Neural cell (in vitro differentiated cells): ENCODE measurements around the gene RAPGEF2.

Experiments
- EP300 ChIP-seq: fragments of 450-650 bp; conservative IDR thresholded peaks from 2 replicates; pipeline ENCODE4 v1.6.1; 2014; ENCODE audit warnings: antibody characterized with exemption, mild to moderate bottlenecking, moderate library complexity; ENCODE audit not compliant: poor library complexity, severe bottlenecking
- EZH2 ChIP-seq: fragments of 200-600, 300-800 bp; shearing (Covaris generic), sonication (generic); IDR thresholded peaks from 2 replicates; pipeline ENCODE4 v1.6.1; 2014; ENCODE audit warnings: antibody characterized with exemption, low read length, borderline replicate concordance, mild to moderate bottlenecking; ENCODE audit not compliant: insufficient read depth, poor library complexity, severe bottlenecking
- TF ChIP-seq, protein P1 (sequence below): fragments of 450-650 bp; IDR thresholded peaks from 2 replicates; pipeline ENCODE4 v1.5.1; 2014; ENCODE audit warnings: antibody characterized with exemption, mild to moderate bottlenecking, moderate library complexity; ENCODE audit not compliant: poor library complexity, severe bottlenecking
- TF ChIP-seq, protein P2 (sequence below): IDR thresholded peaks from 2 replicates; pipeline ENCODE4 v1.6.1; 2012; ENCODE audit warnings: borderline replicate concordance

DNA sequence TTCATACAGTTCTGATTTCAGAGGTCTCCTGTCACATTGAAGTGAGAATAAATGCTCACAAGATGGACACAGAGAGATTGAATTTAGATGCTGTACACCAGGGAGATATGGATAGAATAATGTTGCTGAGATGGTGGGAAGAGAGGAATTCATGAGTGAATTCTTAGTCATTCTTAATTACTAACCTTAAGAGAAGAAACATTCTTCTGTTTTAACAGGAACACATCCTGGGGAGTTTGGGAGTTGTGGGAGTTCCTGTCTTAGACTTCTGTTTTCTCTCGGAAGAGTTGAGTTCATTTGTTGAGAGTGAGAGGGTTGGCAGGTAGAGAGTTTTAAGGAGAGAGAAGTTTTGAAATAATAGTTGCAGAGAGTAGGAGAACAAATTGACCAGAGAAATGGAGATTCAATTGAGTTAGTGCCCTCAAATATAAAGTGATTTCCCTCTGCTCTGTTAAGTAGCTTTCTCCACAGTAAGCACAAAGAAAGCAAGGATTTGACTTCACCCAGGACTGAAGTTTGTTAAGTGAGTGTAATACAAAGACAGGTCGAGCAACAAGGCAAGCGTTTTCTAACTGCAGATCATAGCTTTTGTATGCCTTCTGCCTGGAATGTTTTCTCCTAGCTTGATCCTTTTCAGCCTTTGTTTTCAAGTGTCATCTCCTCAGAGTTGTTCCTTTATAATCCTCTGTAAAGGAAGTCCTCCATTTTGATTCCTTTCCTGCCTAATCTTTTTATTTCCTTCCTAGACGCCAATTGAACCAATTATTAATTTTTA, 205.9 kb downstream of the RAPGEF2 start:
- TF ChIP-seq, protein P1, sequence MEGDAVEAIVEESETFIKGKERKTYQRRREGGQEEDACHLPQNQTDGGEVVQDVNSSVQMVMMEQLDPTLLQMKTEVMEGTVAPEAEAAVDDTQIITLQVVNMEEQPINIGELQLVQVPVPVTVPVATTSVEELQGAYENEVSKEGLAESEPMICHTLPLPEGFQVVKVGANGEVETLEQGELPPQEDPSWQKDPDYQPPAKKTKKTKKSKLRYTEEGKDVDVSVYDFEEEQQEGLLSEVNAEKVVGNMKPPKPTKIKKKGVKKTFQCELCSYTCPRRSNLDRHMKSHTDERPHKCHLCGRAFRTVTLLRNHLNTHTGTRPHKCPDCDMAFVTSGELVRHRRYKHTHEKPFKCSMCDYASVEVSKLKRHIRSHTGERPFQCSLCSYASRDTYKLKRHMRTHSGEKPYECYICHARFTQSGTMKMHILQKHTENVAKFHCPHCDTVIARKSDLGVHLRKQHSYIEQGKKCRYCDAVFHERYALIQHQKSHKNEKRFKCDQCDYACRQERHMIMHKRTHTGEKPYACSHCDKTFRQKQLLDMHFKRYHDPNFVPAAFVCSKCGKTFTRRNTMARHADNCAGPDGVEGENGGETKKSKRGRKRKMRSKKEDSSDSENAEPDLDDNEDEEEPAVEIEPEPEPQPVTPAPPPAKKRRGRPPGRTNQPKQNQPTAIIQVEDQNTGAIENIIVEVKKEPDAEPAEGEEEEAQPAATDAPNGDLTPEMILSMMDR: no peak
- TF ChIP-seq EZH2 (no peak), EP300 (no peak)
- TF ChIP-seq, protein P2, sequence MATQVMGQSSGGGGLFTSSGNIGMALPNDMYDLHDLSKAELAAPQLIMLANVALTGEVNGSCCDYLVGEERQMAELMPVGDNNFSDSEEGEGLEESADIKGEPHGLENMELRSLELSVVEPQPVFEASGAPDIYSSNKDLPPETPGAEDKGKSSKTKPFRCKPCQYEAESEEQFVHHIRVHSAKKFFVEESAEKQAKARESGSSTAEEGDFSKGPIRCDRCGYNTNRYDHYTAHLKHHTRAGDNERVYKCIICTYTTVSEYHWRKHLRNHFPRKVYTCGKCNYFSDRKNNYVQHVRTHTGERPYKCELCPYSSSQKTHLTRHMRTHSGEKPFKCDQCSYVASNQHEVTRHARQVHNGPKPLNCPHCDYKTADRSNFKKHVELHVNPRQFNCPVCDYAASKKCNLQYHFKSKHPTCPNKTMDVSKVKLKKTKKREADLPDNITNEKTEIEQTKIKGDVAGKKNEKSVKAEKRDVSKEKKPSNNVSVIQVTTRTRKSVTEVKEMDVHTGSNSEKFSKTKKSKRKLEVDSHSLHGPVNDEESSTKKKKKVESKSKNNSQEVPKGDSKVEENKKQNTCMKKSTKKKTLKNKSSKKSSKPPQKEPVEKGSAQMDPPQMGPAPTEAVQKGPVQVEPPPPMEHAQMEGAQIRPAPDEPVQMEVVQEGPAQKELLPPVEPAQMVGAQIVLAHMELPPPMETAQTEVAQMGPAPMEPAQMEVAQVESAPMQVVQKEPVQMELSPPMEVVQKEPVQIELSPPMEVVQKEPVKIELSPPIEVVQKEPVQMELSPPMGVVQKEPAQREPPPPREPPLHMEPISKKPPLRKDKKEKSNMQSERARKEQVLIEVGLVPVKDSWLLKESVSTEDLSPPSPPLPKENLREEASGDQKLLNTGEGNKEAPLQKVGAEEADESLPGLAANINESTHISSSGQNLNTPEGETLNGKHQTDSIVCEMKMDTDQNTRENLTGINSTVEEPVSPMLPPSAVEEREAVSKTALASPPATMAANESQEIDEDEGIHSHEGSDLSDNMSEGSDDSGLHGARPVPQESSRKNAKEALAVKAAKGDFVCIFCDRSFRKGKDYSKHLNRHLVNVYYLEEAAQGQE: no peak
